GM18873 (cell line): ENCODE results near the gene USP20.

Experiments
- ATAC-seq: cut with Tn5 transposase; IDR thresholded peaks from one replicate; pipeline ENCODE4 v1.9.1; 2021; ENCODE audit warnings: mild to moderate bottlenecking, moderate library complexity, moderate number of reproducible peaks; ENCODE audit not compliant: unreplicated experiment, low FRiP score

The USP20 gene

DNA sequence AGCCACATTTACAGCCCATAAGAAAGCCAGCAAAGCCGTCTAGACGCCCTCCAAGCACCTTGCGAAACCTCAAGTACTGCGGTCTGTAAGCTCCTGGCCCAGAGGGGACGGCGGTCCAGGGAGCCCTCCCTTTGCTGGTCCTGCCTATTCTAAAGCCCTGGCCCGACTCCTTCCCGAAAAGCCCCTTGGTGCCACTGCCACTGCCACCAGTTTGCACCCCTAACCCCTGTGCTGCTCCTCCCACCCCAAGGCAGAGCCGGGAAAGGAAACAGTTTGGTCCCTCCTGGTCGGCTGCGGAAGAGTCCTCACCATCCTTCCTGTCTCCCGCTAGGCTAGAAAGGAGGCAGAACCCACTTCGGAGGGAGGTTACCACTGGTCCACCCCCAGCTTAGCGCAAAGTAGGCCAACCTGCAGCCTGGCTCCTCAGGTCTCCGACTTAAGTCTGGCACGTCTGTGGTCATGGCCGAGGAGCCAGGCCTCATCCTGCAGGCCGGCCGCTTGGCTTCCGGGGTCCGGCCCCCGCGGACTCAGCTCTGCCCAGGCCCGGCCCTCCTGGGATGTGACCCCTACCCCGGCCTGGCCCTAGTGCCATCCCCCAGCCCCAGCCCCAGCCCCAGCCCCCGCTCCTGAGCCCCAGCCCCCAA lies 12.2 kb upstream of the USP20 start:
- no peak for ATAC-seq

DNA sequence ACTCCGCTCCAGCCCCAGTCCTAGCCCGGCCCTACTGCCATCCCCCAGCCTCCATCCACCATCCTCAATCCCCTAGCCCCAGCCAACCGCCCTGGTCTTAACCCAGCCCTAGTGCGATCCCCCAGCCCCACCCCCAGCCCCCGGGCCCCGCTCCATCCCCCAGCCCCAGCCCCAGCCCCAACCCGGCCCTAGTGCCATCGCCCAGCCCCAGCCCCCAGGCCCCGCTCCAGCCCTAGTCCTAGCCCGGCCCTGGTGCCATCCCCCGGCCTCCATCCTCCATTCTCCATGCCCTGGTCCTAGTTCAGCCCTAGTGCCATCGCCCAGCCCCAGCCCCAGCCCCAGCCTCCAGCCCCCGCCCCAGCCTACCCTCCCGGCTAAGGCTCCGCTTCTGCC lies 11.7 kb upstream of the USP20 start:
- ATAC-seq, result no peak

GRCh38 chr9:129823935-129824601 lies 11.2 kb upstream of the USP20 start, which contains the start of gene TOR1A:
TOR1A (minus strand) TSS chr9:129824136; CDS start chr9:129824085, 51 bp downstream.
- ATAC-seq, result peak; percentile 80

DNA sequence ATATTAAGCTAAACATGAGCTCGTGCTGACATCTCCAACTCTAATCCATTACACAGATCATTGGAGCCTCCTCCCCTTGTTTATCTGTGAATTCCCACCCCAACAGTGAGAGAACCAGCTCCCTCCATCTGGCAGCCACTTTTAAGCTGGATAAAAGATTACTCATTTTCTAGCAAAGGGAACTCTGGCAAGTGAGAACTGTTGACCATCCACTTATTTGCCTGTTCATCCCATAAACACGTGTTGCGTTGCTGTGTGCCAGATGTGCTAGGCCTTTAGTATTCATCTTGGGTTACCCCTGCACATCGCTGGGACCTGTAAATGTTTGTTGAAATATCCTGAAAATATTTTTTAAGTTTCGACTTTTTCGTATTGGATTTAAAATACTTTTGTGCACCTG lies 8.9 kb upstream of the USP20 start:
- no peak for ATAC-seq

GRCh38 chr9:129826759-129827158 lies 8.5 kb upstream of the USP20 start:
- no peak for ATAC-seq

DNA sequence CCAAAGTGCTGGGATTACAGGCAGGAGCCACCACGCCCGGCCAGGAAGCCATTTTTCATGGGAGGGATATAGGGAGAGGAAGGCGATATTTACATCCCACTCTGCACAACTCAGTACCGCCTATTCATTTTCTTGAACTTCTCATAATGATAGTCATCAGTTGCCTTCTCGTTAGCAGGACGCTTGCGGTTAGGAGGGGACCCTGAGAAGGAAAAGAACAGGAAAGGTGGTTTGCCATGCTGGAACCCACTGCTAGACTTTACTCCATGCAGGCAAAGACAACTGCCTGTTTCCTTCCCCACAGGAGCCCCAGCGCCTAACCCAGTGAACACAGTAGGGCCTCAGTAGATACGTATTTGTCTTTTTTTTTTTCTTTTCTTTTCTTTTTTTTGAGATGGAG lies 7.2 kb upstream of the USP20 start:
- no peak for ATAC-seq

- no peak for ATAC-seq
Measured at GRCh38 chr9:129828969-129829368, 6.3 kb upstream of the USP20 start.

- no peak for ATAC-seq
Measured at GRCh38 chr9:129832982-129833381, 2.3 kb upstream of the USP20 start.

GRCh38 chr9:129834489-129835127 lies 650 bp upstream of the USP20 start:
- peak; percentile 23 for ATAC-seq

DNA sequence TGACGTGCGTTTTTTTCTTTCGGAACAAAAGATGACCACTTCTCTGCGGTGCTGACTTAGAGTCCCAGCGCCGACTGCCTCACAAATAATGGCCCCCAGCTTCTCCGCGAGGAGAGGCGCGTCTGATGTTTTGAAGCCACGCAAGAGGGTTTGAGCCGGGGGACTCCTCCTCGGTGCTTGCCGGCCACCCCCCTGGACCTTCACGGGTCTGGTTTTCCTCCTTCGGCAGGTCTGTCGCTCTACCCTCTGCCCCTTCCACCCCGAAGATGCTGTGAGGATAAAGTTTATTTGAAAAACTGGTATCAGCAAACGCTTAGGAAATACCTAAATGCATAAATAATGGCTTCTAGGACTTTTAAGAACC lies 584 bp downstream of the USP20 start:
- ATAC-seq, result no peak

- no peak for ATAC-seq
Measured at GRCh38 chr9:129836311-129837007, 1.2 kb downstream of the USP20 start.

DNA sequence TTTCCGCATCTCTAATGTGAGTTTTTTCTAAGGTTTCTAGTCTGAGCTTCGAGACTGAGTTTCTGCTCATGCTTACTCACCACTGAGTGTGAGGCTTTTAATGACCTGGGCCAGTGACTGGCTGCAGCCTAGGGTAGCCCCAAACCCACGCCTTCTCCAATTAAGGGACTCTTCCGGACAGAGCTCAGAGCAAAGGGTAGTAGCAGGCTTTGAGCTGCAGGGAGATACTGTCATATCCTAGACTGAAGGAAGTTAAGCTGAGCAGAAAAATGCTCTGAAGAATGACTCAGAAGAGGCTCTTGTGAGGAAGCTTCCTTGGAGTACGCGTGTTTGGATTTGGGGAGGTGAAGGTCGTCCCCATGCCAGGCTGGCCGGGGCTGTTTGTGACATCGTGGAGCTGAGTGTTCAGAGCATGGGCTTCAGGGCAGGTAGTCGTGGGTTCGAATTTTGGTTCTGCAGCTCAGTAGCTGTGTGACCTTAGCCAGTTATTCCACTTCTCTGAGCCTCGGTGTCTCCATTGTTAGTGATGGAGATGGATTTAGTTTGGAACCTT lies 3.5 kb downstream of the USP20 start:
- ATAC-seq, result no peak

DNA sequence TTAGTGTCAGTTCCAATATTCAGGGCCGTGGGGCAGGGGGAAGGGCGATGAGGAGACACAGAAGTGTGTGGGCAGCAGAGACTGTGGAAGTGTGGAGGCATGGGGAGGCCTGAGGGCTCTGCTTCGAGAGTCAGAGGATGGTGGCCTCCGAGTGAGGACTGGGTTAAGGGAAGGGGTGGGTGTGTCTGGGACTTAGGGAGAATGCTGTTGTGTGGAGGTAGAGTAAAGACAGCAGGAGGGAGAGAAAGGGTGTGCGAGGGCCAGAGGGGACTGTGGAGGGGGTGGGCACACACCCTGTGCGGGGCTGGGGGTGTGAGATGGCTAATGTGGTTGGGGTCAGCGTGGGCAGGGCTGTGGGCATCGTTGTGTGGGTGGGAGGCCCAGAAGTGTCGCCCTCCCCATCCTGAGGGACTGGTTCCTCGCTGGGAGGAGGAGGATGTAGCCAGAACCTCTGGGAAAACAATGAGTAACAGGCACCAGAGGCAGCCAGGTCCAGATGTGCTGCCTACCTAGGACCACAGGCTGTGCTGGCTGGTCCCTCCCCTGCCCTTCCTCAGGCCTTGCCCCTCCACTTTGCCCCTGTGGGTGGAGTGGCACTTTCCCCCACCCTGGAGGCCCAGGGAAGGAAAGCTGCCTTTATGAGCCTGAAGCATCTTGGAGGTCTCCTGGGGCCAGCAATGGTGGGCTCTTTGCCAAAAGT lies 4.2 kb downstream of the USP20 start:
- no peak for ATAC-seq

GRCh38 chr9:129840034-129840433 lies 4.8 kb downstream of the USP20 start:
- ATAC-seq, result no peak

- ATAC-seq, result no peak
Measured at GRCh38 chr9:129841071-129841470, 5.8 kb downstream of the USP20 start.

DNA sequence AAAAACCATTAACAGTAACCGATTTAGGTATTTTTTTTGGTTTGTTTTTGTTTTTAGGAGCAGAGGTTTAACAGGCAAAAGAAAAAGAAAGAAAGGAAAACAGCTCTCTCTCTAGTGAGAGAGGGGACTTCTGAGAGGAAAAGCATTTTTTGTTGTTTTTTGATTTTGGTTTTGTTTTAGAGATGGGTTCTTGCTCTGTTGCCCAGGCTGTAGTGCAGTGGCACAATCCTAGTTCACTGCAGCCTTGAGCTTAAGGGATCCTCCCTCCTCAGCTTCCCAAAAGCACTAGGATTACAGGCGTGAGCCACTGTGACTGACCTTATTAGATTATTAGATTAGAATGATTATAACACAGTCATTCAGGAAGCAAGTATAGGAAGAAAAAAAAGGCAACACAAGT lies 10.1 kb downstream of the USP20 start:
- no peak for ATAC-seq

DNA sequence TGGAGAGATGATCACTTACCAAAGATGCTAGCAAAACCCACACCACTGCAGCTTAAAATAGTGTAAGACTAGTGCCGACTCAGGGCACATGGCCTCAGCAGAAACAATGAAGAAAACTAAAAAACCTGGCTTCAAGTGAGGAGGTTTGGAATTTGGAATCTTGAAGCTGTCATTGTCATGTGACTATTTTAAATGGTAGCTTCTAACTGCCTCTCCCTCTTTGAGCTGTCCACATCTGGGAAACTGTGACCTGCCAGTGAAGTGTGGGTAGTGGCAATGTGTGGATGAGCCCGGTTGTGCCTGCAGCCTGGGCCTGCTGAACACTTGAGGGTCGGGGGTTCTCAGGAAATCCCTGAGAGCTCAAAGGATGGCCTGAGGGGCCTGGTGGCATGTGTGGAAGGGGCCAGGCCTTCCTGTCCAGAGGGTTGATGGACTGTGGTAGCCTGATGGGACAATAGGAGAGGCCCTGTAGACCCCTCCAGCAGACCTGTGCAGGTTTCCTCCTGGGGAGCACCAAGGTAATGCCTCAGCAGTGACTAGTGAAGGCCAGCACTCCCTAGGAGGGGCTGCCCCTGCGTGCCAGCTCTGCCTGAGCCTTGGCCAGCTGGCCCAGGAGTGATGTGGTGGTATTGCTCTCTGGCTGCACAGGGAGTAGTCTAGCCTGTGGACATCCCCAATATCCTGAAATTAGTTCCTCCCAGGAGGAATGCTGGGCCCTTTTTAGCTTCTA lies 13.6 kb downstream of the USP20 start:
- no peak for ATAC-seq

- no peak for ATAC-seq
Measured at GRCh38 chr9:129849901-129850300, 14.6 kb downstream of the USP20 start.

DNA sequence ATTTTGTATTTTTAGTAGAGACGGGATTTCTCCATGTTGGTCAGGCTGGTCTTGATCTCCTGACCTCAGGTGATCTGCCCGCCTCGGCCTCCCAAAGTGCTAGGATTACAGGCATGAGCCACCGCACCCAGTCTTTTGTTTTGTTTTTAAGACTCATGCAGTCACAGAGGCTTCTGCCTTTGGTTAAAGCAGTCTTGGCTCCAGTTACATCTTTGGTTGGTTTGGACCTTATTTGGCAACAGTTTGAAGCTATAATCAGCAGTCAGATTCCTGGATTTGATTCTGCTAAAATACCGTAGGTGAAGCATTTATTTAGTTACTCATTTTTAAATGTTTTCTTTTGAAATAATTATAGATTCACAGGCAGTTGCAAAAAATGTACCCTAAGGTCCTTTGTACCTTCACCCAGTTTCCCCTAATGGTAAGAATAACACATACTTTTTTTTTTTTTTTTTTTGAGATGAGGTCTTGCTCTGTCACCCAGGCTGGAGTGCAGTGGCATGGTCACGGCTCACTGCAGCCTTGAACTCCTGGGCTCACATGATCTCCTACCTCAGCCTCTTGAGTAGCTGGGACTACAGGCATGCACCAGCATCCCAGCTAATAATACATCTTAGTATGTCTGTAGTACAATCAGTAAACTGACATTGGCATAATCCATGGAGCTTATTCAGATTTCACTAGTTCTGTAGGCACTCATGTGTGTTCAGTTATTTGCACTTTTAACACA lies 15.7 kb downstream of the USP20 start:
- ATAC-seq, result no peak
